HepG2 (cell line): ENCODE measurements around the gene NDRG3. TPM values are rescaled to one million over a fixed set of nuclear protein-coding genes. Genes with fewer than 3 reads are reported as not detected.

Experiments
- ATAC-seq: fragments of 200-7000 bp; cut with Tn5 transposase; 3 replicates; pipeline ENCODE4 v1.9.1; 2020; ENCODE audit warnings: mild to moderate bottlenecking, moderate library complexity
- BruUV-seq: library from RNA; stranded (reverse); fragments of 400-500 nt; replicated peaks from 2 replicates; lab custom pipeline; 2021; lab: Mats Ljungman, UMichigan
- CTCF ChIA-PET: fragments of 300-600 bp; formaldehyde crosslinking; extraction: SDS; loops from one replicate; lab custom pipeline; 2021; ENCODE audit warnings: low total read pairs, inconsistent platforms, low intra/inter-chr PET ratio; lab: Yijun Ruan, JAX
- POLR2A ChIA-PET: fragments of 350-600 bp; sonication (Branson Sonifier 250); formaldehyde crosslinking; loops from one replicate; lab custom pipeline; 2020; ENCODE audit warnings: antibody characterized with exemption, inconsistent platforms; lab: Yijun Ruan, JAX
- DNase-seq: peaks from one replicate; pipeline ENCODE4 v3.0.0-alpha.2; 2015; ENCODE audit warnings: low spot score
- FAIRE-seq: peaks from 3 replicates; lab custom pipeline; 2011; peaks lifted over from hg19 to GRCh38; lab: Jason Lieb, UNC
- H2AFZ ChIP-seq: one replicate; pipeline ENCODE4 v1.6.1; 2011; ENCODE audit warnings: low read length, inconsistent platforms
- H3K27ac ChIP-seq: fragments of 300-600 bp; 3 replicates; pipeline ENCODE4 v1.8.0; 2011; ENCODE audit warnings: mixed run types, mild to moderate bottlenecking, mixed read lengths, low read length, inconsistent platforms; ENCODE audit not compliant: insufficient read depth; ENCODE audit errors: extremely low read length
- H3K27me3 ChIP-seq, 2 experiments: fragments of 200-600 bp in 1 of 2; 2 replicates in 1 of 2; 3 replicates in 1 of 2; pipeline versions ENCODE4 v1.6.0 to v1.8.0; 2011; ENCODE audit warnings: low read length in 2 of 2, mild to moderate bottlenecking in 2 of 2, moderate library complexity in 2 of 2, inconsistent platforms in 1 of 2; ENCODE audit not compliant: insufficient read depth in 2 of 2, control insufficient read depth in 1 of 2
- H3K36me3 ChIP-seq, 2 experiments: fragments of 200-600 bp in 1 of 2; replicated peaks in 1 of 2; 2 replicates in 1 of 2; 3 replicates in 1 of 2; pipeline versions ENCODE4 v1.5.1 to v1.8.0; 2011; ENCODE audit warnings: low read length in 2 of 2, inconsistent platforms in 1 of 2; ENCODE audit not compliant: insufficient read depth in 2 of 2, control insufficient read depth in 1 of 2
- H3K4me1 ChIP-seq: 2 replicates; pipeline ENCODE4 v1.5.1; 2012; ENCODE audit warnings: low read length, inconsistent platforms; ENCODE audit not compliant: insufficient read depth
- H3K4me2 ChIP-seq: 2 replicates; pipeline ENCODE4 v1.6.0; 2011; ENCODE audit warnings: low read depth, low read length, inconsistent platforms
- H3K4me3 ChIP-seq, 3 experiments: fragments of 200-600 bp in 1 of 3; sonication (generic), shearing (Covaris generic) in 1 of 3; replicated peaks in 1 of 3; 2 replicates each; pipeline ENCODE4 v1.5.1; 2011 to 2016; ENCODE audit warnings: low read length in 3 of 3, inconsistent platforms in 2 of 3, low read depth in 2 of 3, mild to moderate bottlenecking in 2 of 3, control low read depth in 1 of 3, mixed read lengths in 1 of 3; ENCODE audit not compliant: insufficient read depth in 1 of 3
- H3K79me2 ChIP-seq: one replicate; pipeline ENCODE4 v1.6.1; 2011; ENCODE audit warnings: low read length, inconsistent platforms; ENCODE audit not compliant: insufficient read depth
- H3K9ac ChIP-seq: 2 replicates; pipeline ENCODE4 v1.6.0; 2011; ENCODE audit warnings: mild to moderate bottlenecking, low read depth, low read length, inconsistent platforms; ENCODE audit not compliant: insufficient read depth
- H3K9me3 ChIP-seq: 2 replicates; pipeline ENCODE4 v1.5.1; 2012; ENCODE audit warnings: mild to moderate bottlenecking, low read length
- H4K20me1 ChIP-seq: 2 replicates; pipeline ENCODE4 v1.6.0; 2011; ENCODE audit warnings: inconsistent platforms, mild to moderate bottlenecking, low read length, moderate library complexity; ENCODE audit not compliant: insufficient read depth
- GLI4 ChIP-seq: sonication (generic); formaldehyde crosslinking; IDR thresholded peaks from 2 replicates; pipeline ENCODE4 v1.5.1; 2020; ENCODE audit warnings: missing genetic modification reagents, mild to moderate bottlenecking, moderate library complexity, borderline replicate concordance
- HDAC2 ChIP-seq: sonication (generic); formaldehyde crosslinking; IDR thresholded peaks from 2 replicates; pipeline ENCODE4 v1.4.0; 2020; ENCODE audit warnings: missing genetic modification reagents
- HOXA5 ChIP-seq: sonication (generic); formaldehyde crosslinking; IDR thresholded peaks from 2 replicates; pipeline ENCODE4 v1.4.0; 2020; ENCODE audit warnings: missing genetic modification reagents
- MXD4 ChIP-seq: IDR thresholded peaks from 2 replicates; pipeline ENCODE4 v1.6.1; 2016; ENCODE audit warnings: mild to moderate bottlenecking, missing biosample characterization, missing genetic modification reagents
- RFX5 ChIP-seq: IDR thresholded peaks from 2 replicates; pipeline ENCODE4 v1.6.1; 2011; ENCODE audit warnings: low read depth, low read length, improper control_type of control experiment
- SYNCRIP ChIP-seq: fragments of 200-400 bp; formaldehyde crosslinking; IDR thresholded peaks from 2 replicates; pipeline ENCODE4 v1.6.1; 2018; ENCODE audit warnings: mild to moderate bottlenecking, low read depth, low read length; ENCODE audit not compliant: insufficient read depth
- TSC22D2 ChIP-seq: sonication (generic); formaldehyde crosslinking; IDR thresholded peaks from 2 replicates; pipeline ENCODE4 v1.5.1; 2020; ENCODE audit warnings: missing genetic modification reagents, mild to moderate bottlenecking, borderline replicate concordance
- ZNF431 ChIP-seq: sonication (generic); formaldehyde crosslinking; IDR thresholded peaks from 2 replicates; pipeline ENCODE4 v1.9.0; 2022; ENCODE audit warnings: missing genetic modification reagents, low read depth, mild to moderate bottlenecking, borderline replicate concordance
- ZNF768 ChIP-seq: sonication (generic); formaldehyde crosslinking; IDR thresholded peaks from 2 replicates; pipeline ENCODE4 v1.4.0; 2020; ENCODE audit warnings: missing genetic modification reagents
- ZNF841 ChIP-seq: sonication (generic); formaldehyde crosslinking; IDR thresholded peaks from 2 replicates; pipeline ENCODE4 v1.8.1; 2023; ENCODE audit warnings: missing genetic modification reagents, borderline replicate concordance
- ZSCAN21 ChIP-seq: sonication (generic); formaldehyde crosslinking; IDR thresholded peaks from 2 replicates; pipeline ENCODE4 v1.8.0; 2022; ENCODE audit warnings: mild to moderate bottlenecking, missing genetic modification reagents, moderate library complexity, borderline replicate concordance
- WGBS: methylation state at CpG from one replicate; pipeline ENCODE4 v1.1.6; 2017; ENCODE audit warnings: low lambda C conversion rate; 5-methylcytosine and 5-hydroxymethylcytosine counted together
- in situ Hi-C: cut with HindIII; loops from 2 replicates; pipeline ENCODE4 v1.10.0; 2017; ENCODE audit warnings: low pct_unique_long_range_greater_than_20kb; ENCODE audit not compliant: extremely low pct_ligation_motif_present
- intact Hi-C: fragments of 100-400 bp; cut with micrococcal nuclease; formaldehyde crosslinking; loops from one replicate; pipeline ENCODE4 v1.10.0; 2022; ENCODE audit not compliant: unreplicated experiment
- polyA plus RNA-seq, 8 experiments: library from polyadenylated mRNA; depleted of rRNA in 3 of 8; stranded (reverse) in 7 of 8; unstranded in 1 of 8; fragments of >200 nt; fragmentation: Illumina TruSeq in 4 of 8; extraction: Trizol in 4 of 8; gene quantifications; 2 replicates each; pipeline versions ENCODE4 v1.2.1 to v1.2.3, GENCODE V29; 2011 to 2016; ENCODE audit warnings: low read depth in 4 of 8, missing spikeins in 1 of 8, mixed read lengths in 1 of 8; ENCODE audit not compliant: insufficient read depth in 1 of 8
- total RNA-seq, 5 experiments: library from RNA; depleted of rRNA; stranded (reverse); fragments of >200 nt; fragmentation: Illumina TruSeq; extraction: Trizol; gene quantifications; 2 replicates each; pipeline ENCODE4 v1.2.3, GENCODE V29; 2016; ENCODE audit warnings: low read depth in 1 of 5
- TF ChIP-seq, protein P1 (sequence below): IDR thresholded peaks from 2 replicates; pipeline ENCODE4 v1.6.1; 2018; ENCODE audit warnings: missing genetic modification reagents, mild to moderate bottlenecking, missing compliant biosample characterization
- TF ChIP-seq, protein P2 (sequence below): sonication (generic); formaldehyde crosslinking; IDR thresholded peaks from 2 replicates; pipeline ENCODE4 v1.8.1; 2023; ENCODE audit warnings: mild to moderate bottlenecking, missing genetic modification reagents, borderline replicate concordance
- TF ChIP-seq, protein P3 (sequence below): IDR thresholded peaks from 2 replicates; pipeline ENCODE4 v1.6.1; 2012; ENCODE audit warnings: low read length, improper control_type of control experiment
- TF ChIP-seq, protein P4 (sequence below): sonication (generic); formaldehyde crosslinking; IDR thresholded peaks from 2 replicates; pipeline ENCODE4 v1.8.1; 2022; ENCODE audit warnings: low read depth, mild to moderate bottlenecking, missing genetic modification reagents
- TF ChIP-seq, protein P5 (sequence below): IDR thresholded peaks from 2 replicates; pipeline ENCODE4 v1.6.1; 2016; ENCODE audit warnings: missing genetic modification reagents, missing compliant biosample characterization

NDRG3 gene
- total and polyA plus RNA-seq, 2 of the 13 experiments (the other 11 are each of a cell fraction or from before 2014, with no cell fraction given): 36.0 to 40.5 TPM

DNA sequence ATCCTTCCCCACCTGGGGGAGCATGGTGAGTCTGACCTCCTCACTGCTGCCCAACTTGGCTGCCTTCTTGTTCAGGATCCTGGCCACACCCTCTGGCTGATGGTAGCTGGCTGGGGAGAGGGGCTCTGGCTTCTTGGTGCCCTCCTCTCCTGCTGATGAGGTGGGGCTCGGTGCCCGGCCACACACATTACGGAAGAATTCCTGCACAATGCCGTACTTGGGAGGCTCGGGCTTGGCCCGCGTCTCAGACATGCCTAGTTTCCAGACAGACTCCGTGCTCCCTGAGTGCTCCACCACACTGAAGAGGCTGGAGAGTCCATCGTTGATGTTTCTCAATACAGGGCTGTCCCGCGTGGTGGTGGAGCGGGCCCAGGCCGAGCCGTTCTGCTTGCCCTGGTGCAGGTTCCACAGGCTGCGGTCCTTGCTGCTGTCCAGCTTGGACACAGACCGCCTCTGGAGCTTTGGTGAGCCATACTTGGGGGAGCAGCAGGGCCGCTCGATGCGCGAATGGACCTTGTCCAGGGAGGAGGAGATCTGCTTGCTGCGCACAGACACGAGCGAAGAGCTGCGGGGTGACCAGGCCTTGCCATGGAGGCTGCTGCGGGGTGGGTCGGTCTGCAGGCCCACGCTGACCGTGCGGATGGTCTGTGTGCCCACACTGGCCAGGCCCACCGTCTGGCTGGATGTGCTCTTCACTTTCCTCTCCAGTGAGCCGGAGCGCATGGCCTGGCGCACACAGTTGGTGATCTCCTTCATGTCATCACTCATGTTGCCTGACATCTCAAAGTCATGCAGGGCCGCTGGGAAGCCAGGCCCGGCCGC is 47.6 kb upstream of the NDRG3 start:
- DNase-seq (no peak), ATAC-seq (no peak; the same call in 2 of the 3 replicates), FAIRE-seq (no peak)
- Histone ChIP-seq H3K4me1 (no peaks in the 10 kb centered on the region), H2AFZ (no peak overlapping the region), H4K20me1 (no peaks in the 10 kb centered on the region), H3K4me2 (no peak overlapping the region), H3K9me3 (no peaks in the 10 kb centered on the region), H3K9ac (no peak overlapping the region), H3K27ac (no peak overlapping the region), H3K4me3 (no peak overlapping the region), H3K79me2 (no peaks in the 10 kb centered on the region), H3K27me3 (no peaks in the 10 kb centered on the region), H3K36me3 (peaks cover 27 to 60% of the 10 kb centered on the region in 2 experiments)
- POLR2A ChIA-PET: interaction anchor here (1.0 kb wide), 1 partner anchor 19 kb away, joined by 3 read pairs; the partner anchor contains the start of gene DSN1
- in situ Hi-C loops (no loop called here), intact Hi-C loops (no loop called here)
- CTCF ChIA-PET: no interaction called here
- 97% methylated on average over 28 of the region's 36 CpGs for WGBS
- BruUV-seq: no TSS peak
- no peak for TF ChIP-seq ZNF841 (CRISPR knock-in tag)
- TF ChIP-seq ZNF768 (CRISPR knock-in tag): peak; percentile 5; the same call in 1 of the 2 replicates
- no peak for TF ChIP-seq TSC22D2
- no peak for TF ChIP-seq GLI4
- TF ChIP-seq, protein P1, sequence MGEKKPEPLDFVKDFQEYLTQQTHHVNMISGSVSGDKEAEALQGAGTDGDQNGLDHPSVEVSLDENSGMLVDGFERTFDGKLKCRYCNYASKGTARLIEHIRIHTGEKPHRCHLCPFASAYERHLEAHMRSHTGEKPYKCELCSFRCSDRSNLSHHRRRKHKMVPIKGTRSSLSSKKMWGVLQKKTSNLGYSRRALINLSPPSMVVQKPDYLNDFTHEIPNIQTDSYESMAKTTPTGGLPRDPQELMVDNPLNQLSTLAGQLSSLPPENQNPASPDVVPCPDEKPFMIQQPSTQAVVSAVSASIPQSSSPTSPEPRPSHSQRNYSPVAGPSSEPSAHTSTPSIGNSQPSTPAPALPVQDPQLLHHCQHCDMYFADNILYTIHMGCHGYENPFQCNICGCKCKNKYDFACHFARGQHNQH (CRISPR knock-in tag): no peak
- no peak for TF ChIP-seq MXD4 (CRISPR knock-in tag)
- TF ChIP-seq, protein P2, sequence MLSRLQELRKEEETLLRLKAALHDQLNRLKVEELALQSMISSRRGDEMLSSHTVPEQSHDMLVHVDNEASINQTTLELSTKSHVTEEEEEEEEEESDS: no peak
- TF ChIP-seq RFX5: no peak
- no peak for TF ChIP-seq SYNCRIP
- no peak for TF ChIP-seq HDAC2 (CRISPR knock-in tag)
- TF ChIP-seq ZNF431 (CRISPR knock-in tag): no peak
- TF ChIP-seq, protein P3, sequence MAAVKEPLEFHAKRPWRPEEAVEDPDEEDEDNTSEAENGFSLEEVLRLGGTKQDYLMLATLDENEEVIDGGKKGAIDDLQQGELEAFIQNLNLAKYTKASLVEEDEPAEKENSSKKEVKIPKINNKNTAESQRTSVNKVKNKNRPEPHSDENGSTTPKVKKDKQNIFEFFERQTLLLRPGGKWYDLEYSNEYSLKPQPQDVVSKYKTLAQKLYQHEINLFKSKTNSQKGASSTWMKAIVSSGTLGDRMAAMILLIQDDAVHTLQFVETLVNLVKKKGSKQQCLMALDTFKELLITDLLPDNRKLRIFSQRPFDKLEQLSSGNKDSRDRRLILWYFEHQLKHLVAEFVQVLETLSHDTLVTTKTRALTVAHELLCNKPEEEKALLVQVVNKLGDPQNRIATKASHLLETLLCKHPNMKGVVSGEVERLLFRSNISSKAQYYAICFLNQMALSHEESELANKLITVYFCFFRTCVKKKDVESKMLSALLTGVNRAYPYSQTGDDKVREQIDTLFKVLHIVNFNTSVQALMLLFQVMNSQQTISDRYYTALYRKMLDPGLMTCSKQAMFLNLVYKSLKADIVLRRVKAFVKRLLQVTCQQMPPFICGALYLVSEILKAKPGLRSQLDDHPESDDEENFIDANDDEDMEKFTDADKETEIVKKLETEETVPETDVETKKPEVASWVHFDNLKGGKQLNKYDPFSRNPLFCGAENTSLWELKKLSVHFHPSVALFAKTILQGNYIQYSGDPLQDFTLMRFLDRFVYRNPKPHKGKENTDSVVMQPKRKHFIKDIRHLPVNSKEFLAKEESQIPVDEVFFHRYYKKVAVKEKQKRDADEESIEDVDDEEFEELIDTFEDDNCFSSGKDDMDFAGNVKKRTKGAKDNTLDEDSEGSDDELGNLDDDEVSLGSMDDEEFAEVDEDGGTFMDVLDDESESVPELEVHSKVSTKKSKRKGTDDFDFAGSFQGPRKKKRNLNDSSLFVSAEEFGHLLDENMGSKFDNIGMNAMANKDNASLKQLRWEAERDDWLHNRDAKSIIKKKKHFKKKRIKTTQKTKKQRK: no peak
- TF ChIP-seq, protein P4, sequence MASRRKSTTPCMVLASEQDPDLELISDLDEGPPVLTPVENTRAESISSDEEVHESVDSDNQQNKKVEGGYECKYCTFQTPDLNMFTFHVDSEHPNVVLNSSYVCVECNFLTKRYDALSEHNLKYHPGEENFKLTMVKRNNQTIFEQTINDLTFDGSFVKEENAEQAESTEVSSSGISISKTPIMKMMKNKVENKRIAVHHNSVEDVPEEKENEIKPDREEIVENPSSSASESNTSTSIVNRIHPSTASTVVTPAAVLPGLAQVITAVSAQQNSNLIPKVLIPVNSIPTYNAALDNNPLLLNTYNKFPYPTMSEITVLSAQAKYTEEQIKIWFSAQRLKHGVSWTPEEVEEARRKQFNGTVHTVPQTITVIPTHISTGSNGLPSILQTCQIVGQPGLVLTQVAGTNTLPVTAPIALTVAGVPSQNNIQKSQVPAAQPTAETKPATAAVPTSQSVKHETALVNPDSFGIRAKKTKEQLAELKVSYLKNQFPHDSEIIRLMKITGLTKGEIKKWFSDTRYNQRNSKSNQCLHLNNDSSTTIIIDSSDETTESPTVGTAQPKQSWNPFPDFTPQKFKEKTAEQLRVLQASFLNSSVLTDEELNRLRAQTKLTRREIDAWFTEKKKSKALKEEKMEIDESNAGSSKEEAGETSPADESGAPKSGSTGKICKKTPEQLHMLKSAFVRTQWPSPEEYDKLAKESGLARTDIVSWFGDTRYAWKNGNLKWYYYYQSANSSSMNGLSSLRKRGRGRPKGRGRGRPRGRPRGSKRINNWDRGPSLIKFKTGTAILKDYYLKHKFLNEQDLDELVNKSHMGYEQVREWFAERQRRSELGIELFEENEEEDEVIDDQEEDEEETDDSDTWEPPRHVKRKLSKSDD (CRISPR knock-in tag): no peak
- TF ChIP-seq, protein P5, sequence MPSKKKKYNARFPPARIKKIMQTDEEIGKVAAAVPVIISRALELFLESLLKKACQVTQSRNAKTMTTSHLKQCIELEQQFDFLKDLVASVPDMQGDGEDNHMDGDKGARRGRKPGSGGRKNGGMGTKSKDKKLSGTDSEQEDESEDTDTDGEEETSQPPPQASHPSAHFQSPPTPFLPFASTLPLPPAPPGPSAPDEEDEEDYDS (CRISPR knock-in tag): no peak
- no peak for TF ChIP-seq HOXA5 (CRISPR knock-in tag)
- no peak for TF ChIP-seq ZSCAN21 (CRISPR knock-in tag)
